ENCODE measurements around the gene PDE3A. TPM values are rescaled to one million over a fixed set of nuclear protein-coding genes. Genes with fewer than 3 reads are reported as not detected.

PDE3A gene
- total RNA-seq, 1 donor = 14.8 TPM

GRCh38 chr12:20459920-20460319 lies 91.6 kb downstream of the PDE3A start:
- no peak for DNase-seq (ENCODE audit: insufficient read length, low spot score, missing footprints)
- no peak overlapping the region for H3K4me2 ChIP-seq (ENCODE audit: insufficient read depth, low read length)
- peaks cover 19% of the 10 kb centered on the region for H3K79me2 ChIP-seq (ENCODE audit: insufficient read depth, low read length)

DNA sequence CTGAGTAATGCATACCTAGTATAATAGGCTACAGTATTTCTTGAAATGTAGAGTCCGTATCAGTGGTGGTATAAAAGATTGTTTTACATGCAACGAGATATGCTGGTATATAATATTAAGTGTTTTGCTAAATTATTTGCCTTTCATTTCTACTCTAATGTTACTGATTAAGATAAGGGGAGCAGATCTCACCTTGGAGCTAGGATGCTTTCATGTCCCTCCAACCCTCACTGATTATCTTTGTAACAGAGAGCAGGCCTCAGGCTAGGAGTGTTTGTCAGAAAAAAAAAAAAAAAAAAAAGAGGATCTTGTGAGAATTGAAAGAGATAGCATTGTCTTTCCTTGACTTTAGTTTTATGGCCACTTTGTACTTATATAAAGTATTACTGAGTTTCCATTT lies 92.6 kb downstream of the PDE3A start:
- no peak overlapping the region for H3K4me3 ChIP-seq (ENCODE audit: insufficient read depth, low read length)
- H3K36me3 ChIP-seq (ENCODE audit: insufficient read depth, low read length) = no peaks in the 10 kb centered on the region
- H3K27me3 ChIP-seq (ENCODE audit: insufficient read depth, low read length) = no peaks in the 10 kb centered on the region
- H3K27ac ChIP-seq (ENCODE audit: low read depth, low read length) = no peak overlapping the region
- peaks cover 3% of the 10 kb centered on the region for H3K4me1 ChIP-seq (ENCODE audit: insufficient read depth, low read length)
- H2AFZ ChIP-seq (ENCODE audit: low read length) = no peak overlapping the region
- TF ChIP-seq CTCF (IDR thresholded peaks at IDR 0.05; ENCODE audit: extremely low read depth, low read depth, low read length) = no peak
- no peak overlapping the region for H3K4me2 ChIP-seq (ENCODE audit: insufficient read depth, low read length)
- H3K9me3 ChIP-seq (ENCODE audit: low read depth, low read length) = no peaks in the 10 kb centered on the region
- H3K79me2 ChIP-seq (ENCODE audit: insufficient read depth, low read length) = peaks cover 15% of the 10 kb centered on the region
- no peak for DNase-seq (ENCODE audit: insufficient read length, low spot score, missing footprints)
- no peaks in the 10 kb centered on the region for H4K20me1 ChIP-seq (ENCODE audit: insufficient read depth, low read length)

More at GRCh38 chr12:20459920-20460319, 91.6 kb downstream of the PDE3A start:
- no peak for TF ChIP-seq CTCF (IDR thresholded peaks at IDR 0.05; ENCODE audit: extremely low read depth, low read depth, low read length)
- no peaks in the 10 kb centered on the region for H3K27me3 ChIP-seq (ENCODE audit: insufficient read depth, low read length)
- no peaks in the 10 kb centered on the region for H3K4me1 ChIP-seq (ENCODE audit: insufficient read depth, low read length)
- H4K20me1 ChIP-seq (ENCODE audit: insufficient read depth, low read length) = no peaks in the 10 kb centered on the region
- H3K4me3 ChIP-seq (ENCODE audit: insufficient read depth, low read length) = no peak overlapping the region
- H3K27ac ChIP-seq (ENCODE audit: low read depth, low read length) = no peak overlapping the region
- no peak overlapping the region for H2AFZ ChIP-seq (ENCODE audit: low read length)
- H3K9me3 ChIP-seq (ENCODE audit: low read depth, low read length) = no peaks in the 10 kb centered on the region
- H3K36me3 ChIP-seq (ENCODE audit: insufficient read depth, low read length) = no peaks in the 10 kb centered on the region

DNA sequence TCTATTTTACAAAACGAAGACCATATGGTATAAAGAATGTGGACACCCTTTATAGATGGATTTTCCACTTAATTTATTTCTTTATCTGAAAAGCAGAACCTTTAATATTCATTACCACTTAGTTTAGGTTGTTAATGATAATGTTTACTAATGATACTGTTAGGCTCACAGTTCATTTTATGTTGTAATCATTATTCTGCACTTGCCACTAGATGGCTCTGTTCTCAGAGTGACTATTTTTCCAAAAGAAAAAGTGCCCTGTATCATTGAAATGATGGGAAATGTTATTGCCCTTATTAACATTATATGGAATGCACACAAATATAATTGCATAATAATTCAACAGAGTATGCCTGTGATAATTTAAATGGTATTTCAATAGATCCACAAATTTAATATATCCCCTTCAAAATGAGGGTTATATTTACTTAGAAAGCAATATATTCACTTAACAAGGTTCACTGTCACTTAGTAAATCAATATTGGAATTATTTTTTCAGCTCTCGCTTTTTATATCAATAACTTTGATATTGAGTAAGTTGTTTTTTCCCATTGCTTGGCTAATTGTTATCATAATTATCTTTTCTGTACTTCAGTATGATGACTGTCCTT lies 95.7 kb downstream of the PDE3A start:
- H4K20me1 ChIP-seq (ENCODE audit: insufficient read depth, low read length) = no peaks in the 10 kb centered on the region
- no peak overlapping the region for H3K4me3 ChIP-seq (ENCODE audit: insufficient read depth, low read length)
- H3K4me2 ChIP-seq (ENCODE audit: insufficient read depth, low read length) = no peak overlapping the region
- H2AFZ ChIP-seq (ENCODE audit: low read length) = no peak overlapping the region
- no peaks in the 10 kb centered on the region for H3K36me3 ChIP-seq (ENCODE audit: insufficient read depth, low read length)
- peaks cover 21% of the 10 kb centered on the region for H3K4me1 ChIP-seq (ENCODE audit: insufficient read depth, low read length)
- H3K27ac ChIP-seq (ENCODE audit: low read depth, low read length) = no peak overlapping the region
- no peaks in the 10 kb centered on the region for H3K27me3 ChIP-seq (ENCODE audit: insufficient read depth, low read length)
- peak; percentile 69 for TF ChIP-seq CTCF (IDR thresholded peaks at IDR 0.05; ENCODE audit: extremely low read depth, low read depth, low read length)
- H3K79me2 ChIP-seq (ENCODE audit: insufficient read depth, low read length) = peaks cover 11% of the 10 kb centered on the region
- H3K9me3 ChIP-seq (ENCODE audit: low read depth, low read length) = no peaks in the 10 kb centered on the region
- no peak for DNase-seq (ENCODE audit: insufficient read length, low spot score, missing footprints)

DNA sequence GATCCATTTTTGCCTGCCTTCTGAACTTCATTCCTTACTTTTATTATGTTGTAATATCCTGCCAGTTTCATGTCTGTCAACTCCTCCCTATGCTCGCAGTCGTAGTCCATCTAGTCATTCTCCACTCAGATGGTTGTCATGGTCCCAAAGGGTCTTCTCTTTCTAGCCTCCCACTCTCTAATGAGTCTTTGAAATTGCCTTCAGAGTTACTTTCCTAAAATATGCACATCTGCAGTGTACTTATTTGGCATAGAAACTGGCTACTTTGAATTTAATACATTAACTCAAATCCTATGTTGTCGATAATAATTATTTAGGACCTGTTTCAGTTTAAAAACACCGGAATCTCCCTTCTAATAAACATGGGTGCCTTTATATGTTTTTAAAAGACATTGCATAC lies 101.0 kb downstream of the PDE3A start:
- H3K4me1 ChIP-seq (ENCODE audit: insufficient read depth, low read length) = peaks cover 48% of the 10 kb centered on the region
- H3K27me3 ChIP-seq (ENCODE audit: insufficient read depth, low read length) = no peaks in the 10 kb centered on the region
- no peaks in the 10 kb centered on the region for H3K36me3 ChIP-seq (ENCODE audit: insufficient read depth, low read length)
- no peak overlapping the region for H3K4me3 ChIP-seq (ENCODE audit: insufficient read depth, low read length)
- peaks cover 19% of the 10 kb centered on the region for H3K79me2 ChIP-seq (ENCODE audit: insufficient read depth, low read length)
- DNase-seq (ENCODE audit: insufficient read length, low spot score, missing footprints) = no peak
- TF ChIP-seq CTCF (IDR thresholded peaks at IDR 0.05; ENCODE audit: extremely low read depth, low read depth, low read length) = no peak
- no peaks in the 10 kb centered on the region for H3K9me3 ChIP-seq (ENCODE audit: low read depth, low read length)
- H3K27ac ChIP-seq (ENCODE audit: low read depth, low read length) = peak overlapping the region; percentile 34
- H3K4me2 ChIP-seq (ENCODE audit: insufficient read depth, low read length) = peak overlapping the region; percentile 26
- H2AFZ ChIP-seq (ENCODE audit: low read length) = peak overlapping the region; percentile 44
- H4K20me1 ChIP-seq (ENCODE audit: insufficient read depth, low read length) = no peaks in the 10 kb centered on the region

All from osteoblast (primary cell).